Smooth muscle cell (in vitro differentiated cells): ENCODE results near the gene SYNJ1. TPM values are rescaled to one million over a fixed set of nuclear protein-coding genes. Genes with fewer than 3 reads are reported as not detected.
"Not testable (repeated sequence)": the region's sequence is repeated elsewhere in the genome, so short reads cannot be mapped to it uniquely, and the experiment has no call there.

ENCODE experiments used
- DNase-seq: peaks from one replicate; lab custom pipeline; 2025; ENCODE audit not compliant: unreplicated experiment; lab: John Stamatoyannopoulos, UW
- H2AFZ ChIP-seq: fragments of 200-600 bp; sonication (generic); 2 replicates; pipeline ENCODE4 v1.6.0; 2016; ENCODE audit warnings: antibody characterized with exemption, low read depth, mild to moderate bottlenecking
- H3F3A ChIP-seq: fragments of 200-600 bp; sonication (generic); 2 replicates; pipeline ENCODE4 v1.6.0; 2017; ENCODE audit warnings: antibody characterized with exemption, low read depth
- H3K27ac ChIP-seq: fragments of 200-600 bp; sonication (generic); 2 replicates; pipeline ENCODE4 v1.5.1; 2016; ENCODE audit warnings: low read depth, mild to moderate bottlenecking
- H3K27me3 ChIP-seq: fragments of 200-600 bp; sonication (generic); 2 replicates; pipeline ENCODE4 v1.6.1; 2016; ENCODE audit warnings: low read depth, mild to moderate bottlenecking
- H3K36me3 ChIP-seq: fragments of 200-600 bp; sonication (generic); 2 replicates; pipeline ENCODE4 v1.5.1; 2016; ENCODE audit warnings: low read depth
- H3K4me1 ChIP-seq: fragments of 200-600 bp; sonication (generic); 2 replicates; pipeline ENCODE4 v1.5.1; 2016; ENCODE audit warnings: low read depth
- H3K4me2 ChIP-seq: fragments of 200-600 bp; sonication (generic); 2 replicates; pipeline ENCODE4 v1.6.0; 2016; ENCODE audit warnings: mild to moderate bottlenecking
- H3K4me3 ChIP-seq: fragments of 200-600 bp; sonication (generic); 2 replicates; pipeline ENCODE4 v1.5.1; 2016; ENCODE audit warnings: mild to moderate bottlenecking
- H3K79me2 ChIP-seq: fragments of 200-600 bp; sonication (generic); 2 replicates; pipeline ENCODE4 v1.6.0; 2016; ENCODE audit warnings: low read depth, mild to moderate bottlenecking
- H3K9ac ChIP-seq: fragments of 200-600 bp; sonication (generic); 2 replicates; pipeline ENCODE4 v1.6.0; 2016; ENCODE audit warnings: low read depth
- H3K9me3 ChIP-seq: fragments of 200-600 bp; sonication (generic); replicated peaks from 2 replicates; pipeline ENCODE4 v1.5.1; 2016; ENCODE audit warnings: low read depth
- H4K20me1 ChIP-seq: fragments of 200-600 bp; sonication (generic); 2 replicates; pipeline ENCODE4 v1.6.0; 2016; ENCODE audit warnings: low read depth
- CTCF ChIP-seq: fragments of 200-600 bp; sonication (generic); IDR thresholded peaks from 2 replicates; pipeline ENCODE4 v1.5.1; 2017; ENCODE audit warnings: borderline replicate concordance, mild to moderate bottlenecking, antibody characterized with exemption; ENCODE audit not compliant: insufficient read depth, poor library complexity, severe bottlenecking
- WGBS: methylation state at CpG from one replicate; pipeline ENCODE4 v1.1.7; 2016; ENCODE audit warnings: low lambda C conversion rate; 5-methylcytosine and 5-hydroxymethylcytosine counted together
- polyA plus RNA-seq: library from polyadenylated mRNA; unstranded; fragments of >200 nt; fragmentation: Nextera tagmentation; extraction: Ambion mirVana; gene quantifications from 2 replicates; pipeline ENCODE4 v1.2.1, GENCODE V29; 2016
- total RNA-seq: library from RNA; depleted of rRNA; stranded (reverse); fragments of >200 nt; gene quantifications from 2 replicates; pipeline ENCODE4 v1.2.3, GENCODE V29; 2014

SYNJ1 gene
- total and polyA plus RNA-seq, 2 experiments from 2014 or later, result 2.7 to 8.5 TPM

- H3K27me3 ChIP-seq, result no peaks in the 10 kb centered on the region
- no peak overlapping the region for H3K27ac ChIP-seq
- TF ChIP-seq CTCF, result no peak
- no peak overlapping the region for H3K4me3 ChIP-seq
- no peak overlapping the region for H3K4me2 ChIP-seq
- WGBS, result 98% methylated on average over 5 of the region's 5 CpGs
- H2AFZ ChIP-seq, result no peak overlapping the region
- peaks cover 30% of the 10 kb centered on the region for H4K20me1 ChIP-seq
- DNase-seq, result no peak
- no peaks in the 10 kb centered on the region for H3K9me3 ChIP-seq
- peaks cover 9% of the 10 kb centered on the region for H3K79me2 ChIP-seq
- H3K36me3 ChIP-seq, result peaks cover 72% of the 10 kb centered on the region
- H3K4me1 ChIP-seq, result no peaks in the 10 kb centered on the region
- H3F3A ChIP-seq, result no peaks in the 10 kb centered on the region
- no peak overlapping the region for H3K9ac ChIP-seq
These were observed 20.7 kb upstream of the SYNJ1 start for GRCh38 chr21:32748529-32748928.

- no peak for TF ChIP-seq CTCF
- Histone ChIP-seq H3K4me1 (no peaks in the 10 kb centered on the region), H3K9ac (no peak overlapping the region), H4K20me1 (peaks cover 30% of the 10 kb centered on the region), H3K4me3 (no peak overlapping the region), H3K79me2 (peaks cover 9% of the 10 kb centered on the region), H3K36me3 (peaks cover 80% of the 10 kb centered on the region), H3K4me2 (no peak overlapping the region), H3K27me3 (no peaks in the 10 kb centered on the region), H3K9me3 (no peaks in the 10 kb centered on the region), H2AFZ (no peak overlapping the region), H3F3A (no peaks in the 10 kb centered on the region), H3K27ac (no peak overlapping the region)
- 91% methylated on average over 1 of the region's 1 CpG for WGBS
- no peak for DNase-seq
These were observed 19.6 kb upstream of the SYNJ1 start for GRCh38 chr21:32747396-32747795.

- peaks cover 30% of the 10 kb centered on the region for H4K20me1 ChIP-seq
- H3F3A ChIP-seq, H3K9me3 ChIP-seq, H3K4me1 ChIP-seq, H3K9ac ChIP-seq, H3K79me2 ChIP-seq, H3K4me2 ChIP-seq, H2AFZ ChIP-seq, H3K27ac ChIP-seq, H3K4me3 ChIP-seq, DNase-seq, H3K27me3 ChIP-seq: not testable (repeated sequence)
- WGBS, result 96% methylated on average over 3 of the region's 3 CpGs
- H3K36me3 ChIP-seq, result peaks cover 75% of the 10 kb centered on the region
These were observed 18.9 kb upstream of the SYNJ1 start for GRCh38 chr21:32746711-32747110.

- peaks cover 27% of the 10 kb centered on the region for H4K20me1 ChIP-seq
- 81% methylated on average over 2 of the region's 2 CpGs for WGBS
- H3F3A ChIP-seq, result no peaks in the 10 kb centered on the region
- H3K27ac ChIP-seq, result peak overlapping the region; percentile 62
- no peaks in the 10 kb centered on the region for H3K9me3 ChIP-seq
- no peak overlapping the region for H3K9ac ChIP-seq
- no peaks in the 10 kb centered on the region for H3K4me1 ChIP-seq
- H3K79me2 ChIP-seq, result peaks cover 9% of the 10 kb centered on the region
- no peak for TF ChIP-seq CTCF
- peaks cover 38% of the 10 kb centered on the region for H3K36me3 ChIP-seq
- DNase-seq, result no peak
- H3K4me3 ChIP-seq, result no peak overlapping the region
- no peaks in the 10 kb centered on the region for H3K27me3 ChIP-seq
- no peak overlapping the region for H2AFZ ChIP-seq
- H3K4me2 ChIP-seq, result no peak overlapping the region
These were observed 14.6 kb upstream of the SYNJ1 start for GRCh38 chr21:32742396-32742795.
